Chondrocyte (in vitro differentiated cells): ENCODE results near the gene FLNA. TPM values are rescaled to one million over a fixed set of nuclear protein-coding genes. Genes with fewer than 3 reads are reported as not detected.
A peak's percentile ranks its signal among the peaks of the same experiment; 100 is the strongest.

Source experiments
- DNase-seq: peaks from one replicate; pipeline ENCODE4 v3.0.0; 2021; ENCODE audit warnings: mixed read lengths, low spot score
- H3K27ac Mint-ChIP-seq: one replicate; pipeline ENCODE4 v1.8.0; 2021; ENCODE audit warnings: mild to moderate bottlenecking, moderate library complexity, mixed read lengths; ENCODE audit not compliant: unreplicated experiment
- H3K27me3 Mint-ChIP-seq: 2 replicates; pipeline ENCODE4 v1.8.0; 2021; ENCODE audit warnings: low read depth, mixed read lengths
- H3K36me3 Mint-ChIP-seq: 2 replicates; pipeline ENCODE4 v1.8.0; 2021; ENCODE audit warnings: low read depth, mixed read lengths
- H3K4me1 Mint-ChIP-seq: 2 replicates; pipeline ENCODE4 v1.8.0; 2021; ENCODE audit warnings: low read depth, mild to moderate bottlenecking, mixed read lengths
- H3K4me3 Mint-ChIP-seq: one replicate; pipeline ENCODE4 v1.8.0; 2021; ENCODE audit warnings: mild to moderate bottlenecking, moderate library complexity, mixed read lengths; ENCODE audit not compliant: unreplicated experiment
- H3K9me3 Mint-ChIP-seq: 2 replicates; pipeline ENCODE4 v1.8.0; 2021; ENCODE audit warnings: low read depth, mixed read lengths
- total RNA-seq: library from RNA; stranded (reverse); gene quantifications from 3 replicates; pipeline ENCODE4 v1.2.1, GENCODE V29; 2021
- TF ChIP-seq, protein P1 (sequence below): fragments of 200-600 bp; sonication (generic); IDR thresholded peaks from 2 replicates; pipeline ENCODE4 v1.5.0; 2021; ENCODE audit warnings: antibody characterized with exemption, mild to moderate bottlenecking, moderate library complexity

FLNA gene
- total RNA-seq, 1 donor from 2014 or later: 4,327 TPM

- no peak for DNase-seq
- TF ChIP-seq, protein P1, sequence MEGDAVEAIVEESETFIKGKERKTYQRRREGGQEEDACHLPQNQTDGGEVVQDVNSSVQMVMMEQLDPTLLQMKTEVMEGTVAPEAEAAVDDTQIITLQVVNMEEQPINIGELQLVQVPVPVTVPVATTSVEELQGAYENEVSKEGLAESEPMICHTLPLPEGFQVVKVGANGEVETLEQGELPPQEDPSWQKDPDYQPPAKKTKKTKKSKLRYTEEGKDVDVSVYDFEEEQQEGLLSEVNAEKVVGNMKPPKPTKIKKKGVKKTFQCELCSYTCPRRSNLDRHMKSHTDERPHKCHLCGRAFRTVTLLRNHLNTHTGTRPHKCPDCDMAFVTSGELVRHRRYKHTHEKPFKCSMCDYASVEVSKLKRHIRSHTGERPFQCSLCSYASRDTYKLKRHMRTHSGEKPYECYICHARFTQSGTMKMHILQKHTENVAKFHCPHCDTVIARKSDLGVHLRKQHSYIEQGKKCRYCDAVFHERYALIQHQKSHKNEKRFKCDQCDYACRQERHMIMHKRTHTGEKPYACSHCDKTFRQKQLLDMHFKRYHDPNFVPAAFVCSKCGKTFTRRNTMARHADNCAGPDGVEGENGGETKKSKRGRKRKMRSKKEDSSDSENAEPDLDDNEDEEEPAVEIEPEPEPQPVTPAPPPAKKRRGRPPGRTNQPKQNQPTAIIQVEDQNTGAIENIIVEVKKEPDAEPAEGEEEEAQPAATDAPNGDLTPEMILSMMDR: no peak
- Mint-ChIP-seq H3K27me3 (no peaks in the 10 kb centered on the region), H3K4me1 (peaks cover 27% of the 10 kb centered on the region), H3K36me3 (peaks cover 2% of the 10 kb centered on the region), H3K9me3 (no peaks in the 10 kb centered on the region), H3K4me3 (peak overlapping the region; percentile 62), H3K27ac (peak overlapping the region; percentile 69)
Observed at GRCh38 chrX:154375156-154375504, 696 bp upstream of the FLNA start.

GRCh38 chrX:154373340-154374306 lies 811 bp downstream of the FLNA start:
- Mint-ChIP-seq H3K4me1 (peaks cover 23% of the 10 kb centered on the region), H3K4me3 (peak overlapping the region; percentile 81), H3K36me3 (peaks cover 7% of the 10 kb centered on the region), H3K9me3 (no peaks in the 10 kb centered on the region), H3K27me3 (no peaks in the 10 kb centered on the region), H3K27ac (peak overlapping the region; percentile 82)
- no peak for DNase-seq
- TF ChIP-seq, protein P1: peak; percentile 84

DNA sequence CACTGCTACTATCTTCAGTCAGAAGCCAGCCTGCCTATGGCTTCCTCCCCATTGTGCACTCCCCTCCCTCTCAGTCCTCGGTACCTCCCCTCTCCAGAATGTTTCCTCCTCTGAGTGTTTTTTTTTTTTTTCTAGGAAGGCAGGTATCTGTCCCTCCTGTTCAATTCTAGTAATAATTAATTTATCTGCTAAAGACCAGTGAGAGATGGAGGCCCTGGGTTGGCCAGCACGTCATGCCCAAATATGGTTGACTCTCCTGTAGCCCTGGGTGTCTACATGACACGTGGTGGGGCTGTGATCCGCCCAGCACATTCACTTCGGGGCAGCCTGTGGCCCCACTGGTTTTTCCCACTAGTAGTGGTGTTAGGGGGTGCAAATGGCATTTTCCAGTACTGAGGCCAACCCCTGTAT lies 1.8 kb downstream of the FLNA start:
- H3K4me1 Mint-ChIP-seq: peaks cover 32% of the 10 kb centered on the region
- no peak for DNase-seq
- H3K9me3 Mint-ChIP-seq: no peaks in the 10 kb centered on the region
- peaks cover 10% of the 10 kb centered on the region for H3K36me3 Mint-ChIP-seq
- no peaks in the 10 kb centered on the region for H3K27me3 Mint-ChIP-seq
- peak overlapping the region; percentile 89 for H3K27ac Mint-ChIP-seq
- H3K4me3 Mint-ChIP-seq: peak overlapping the region; percentile 81
- TF ChIP-seq, protein P1: no peak

DNA sequence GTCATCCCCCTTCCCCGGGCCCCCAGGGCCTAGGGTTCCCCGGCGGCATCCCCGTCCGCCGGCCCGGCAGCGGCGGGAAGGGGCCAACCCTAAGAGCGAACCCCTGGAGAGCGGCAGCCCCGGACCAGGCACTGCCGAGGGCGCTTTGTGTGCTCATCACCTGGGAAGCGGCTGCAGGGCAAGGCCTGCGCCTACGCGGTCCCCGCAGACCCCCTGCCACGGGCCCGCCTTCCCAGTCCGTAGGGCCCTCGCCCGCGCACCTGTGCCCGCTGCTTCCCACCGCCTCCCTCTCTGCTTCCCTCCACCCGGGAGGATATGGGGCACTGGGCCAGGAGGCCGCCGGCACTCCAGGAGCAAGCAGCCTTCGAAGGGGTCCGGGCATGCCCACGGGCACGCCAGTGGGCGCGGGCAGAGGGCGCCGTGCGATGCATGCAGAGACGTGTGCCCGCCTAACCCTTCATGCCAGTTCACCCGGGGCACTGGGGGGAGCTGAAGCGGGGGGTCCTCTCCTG lies 2.6 kb downstream of the FLNA start:
- peak overlapping the region; percentile 81 for H3K4me3 Mint-ChIP-seq
- peaks cover 30% of the 10 kb centered on the region for H3K4me1 Mint-ChIP-seq
- TF ChIP-seq, protein P1: no peak
- H3K9me3 Mint-ChIP-seq: no peaks in the 10 kb centered on the region
- H3K36me3 Mint-ChIP-seq: peaks cover 10% of the 10 kb centered on the region
- H3K27me3 Mint-ChIP-seq: no peaks in the 10 kb centered on the region
- no peak for DNase-seq
- no peak overlapping the region for H3K27ac Mint-ChIP-seq

DNA sequence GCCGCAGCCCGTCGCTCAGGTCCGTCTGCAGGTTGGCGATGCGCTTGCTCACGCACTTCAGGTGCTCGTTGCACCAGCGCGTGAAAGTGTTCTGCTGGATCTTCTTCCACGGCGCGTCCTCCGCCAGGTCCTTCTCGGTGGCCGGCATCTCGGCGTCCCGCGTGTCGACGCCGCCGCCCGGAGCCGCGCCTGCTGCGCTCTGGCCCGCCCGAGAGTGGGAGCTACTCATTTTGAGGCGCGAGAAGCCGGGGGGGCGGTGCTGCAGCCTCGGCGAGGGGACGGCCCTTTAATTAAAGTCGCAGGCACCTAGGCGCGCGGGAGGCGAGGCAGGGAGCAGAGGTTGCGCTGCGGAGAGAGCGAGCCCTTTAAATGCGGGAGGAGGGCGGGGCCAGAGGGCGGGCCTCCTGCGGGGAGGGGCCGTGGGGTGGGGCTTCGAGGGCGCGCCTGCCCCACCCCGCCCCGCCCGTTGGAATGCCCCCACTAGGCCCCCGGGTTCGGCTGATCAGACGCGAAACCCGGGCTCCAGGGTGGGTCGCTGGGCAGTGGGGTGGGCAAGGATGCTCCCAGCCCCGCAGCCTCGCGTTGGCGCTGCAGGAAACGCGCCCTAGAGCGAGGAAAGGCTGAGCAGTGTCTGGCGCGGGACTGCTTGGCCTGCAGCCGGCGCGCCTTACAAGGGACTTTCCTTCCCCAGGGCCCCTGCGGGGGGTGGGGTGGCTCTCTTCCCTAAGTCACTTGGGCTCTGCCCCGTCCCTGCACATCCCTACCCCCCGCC lies 3.2 kb downstream of the FLNA start:
- no peak for DNase-seq
- H3K27me3 Mint-ChIP-seq: no peaks in the 10 kb centered on the region
- H3K4me3 Mint-ChIP-seq: peak overlapping the region; percentile 81
- no peaks in the 10 kb centered on the region for H3K9me3 Mint-ChIP-seq
- peaks cover 29% of the 10 kb centered on the region for H3K4me1 Mint-ChIP-seq
- no peak overlapping the region for H3K27ac Mint-ChIP-seq
- H3K36me3 Mint-ChIP-seq: peaks cover 12% of the 10 kb centered on the region
- TF ChIP-seq, protein P1: no peak
